ENCODE data around the gene RNF123.

RNF123 gene

DNA sequence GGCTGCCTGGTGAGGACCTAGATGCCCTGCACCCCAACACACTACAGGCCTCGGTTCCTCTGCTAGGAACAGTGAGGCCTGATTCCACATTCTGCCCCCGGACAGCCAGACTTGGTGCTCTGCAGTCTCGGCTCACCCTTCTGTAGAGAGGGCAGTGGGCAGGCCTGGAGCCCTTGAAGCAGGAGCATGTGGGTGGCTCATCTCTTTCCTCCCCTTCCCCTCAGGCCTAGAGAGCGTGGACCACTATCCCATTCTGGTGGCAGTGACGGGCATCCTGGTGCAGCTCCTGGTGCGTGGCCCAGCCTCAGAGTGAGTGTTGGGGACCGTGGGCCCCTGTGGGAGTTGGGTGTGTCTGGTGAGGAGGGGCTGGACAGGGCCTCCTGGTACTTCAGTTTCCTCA is 26.8 kb downstream of the RNF123 start:
- no peak for TF ChIP-seq EGR1 (IDR thresholded peaks at IDR 0.05)

DNA sequence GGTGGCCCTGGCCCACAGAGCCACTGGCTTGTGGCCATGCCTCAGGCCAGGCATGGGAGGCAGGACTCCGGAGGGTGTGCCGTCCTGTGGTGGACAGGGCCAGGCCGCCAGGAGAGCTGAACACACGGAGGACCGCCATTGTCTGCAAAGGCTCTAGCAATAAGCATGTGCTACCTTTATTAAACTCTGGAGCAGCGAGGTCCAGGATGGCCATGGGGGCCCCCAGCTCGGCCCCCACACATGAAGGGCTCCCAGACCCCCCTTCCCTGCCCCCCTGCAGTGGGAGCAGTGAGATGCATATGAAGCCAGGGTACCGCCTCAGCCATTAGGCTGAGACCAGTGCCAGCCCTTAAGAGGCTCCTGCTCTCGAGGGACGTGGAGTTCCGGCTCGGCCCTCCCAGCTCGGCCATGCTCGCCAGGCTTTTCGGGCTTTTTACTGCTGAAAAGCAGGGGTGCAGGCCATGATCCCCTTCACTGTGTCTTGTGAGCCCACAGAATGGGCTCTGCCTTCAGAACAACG is 27.4 kb downstream of the RNF123 start:
- TF ChIP-seq NFIC (IDR thresholded peaks at IDR 0.05) (no peak), EGR1 (IDR thresholded peaks at IDR 0.05) (no peak), CREB1 (IDR thresholded peaks at IDR 0.05; ENCODE audit: low read depth) (no peak), EP300 (IDR thresholded peaks at IDR 0.05; ENCODE audit: borderline replicate concordance) (no peak), CEBPB (IDR thresholded peaks at IDR 0.05) (no peak), RAD21 (IDR thresholded peaks at IDR 0.05; ENCODE audit: low read depth) (no peak), YY1 (IDR thresholded peaks at IDR 0.05; ENCODE audit: low read depth) (no peak), TCF12 (IDR thresholded peaks at IDR 0.05; ENCODE audit: low read depth) (no peak), TEAD4 (IDR thresholded peaks at IDR 0.05) (no peak), TAF1 (IDR thresholded peaks at IDR 0.05; ENCODE audit: low read depth) (no peak), FOXM1 (IDR thresholded peaks at IDR 0.05; ENCODE audit: borderline replicate concordance, low read depth) (no peak), ZBTB7A (IDR thresholded peaks at IDR 0.05; ENCODE audit: low read depth) (no peak)
- TF ChIP-seq, protein P1, sequence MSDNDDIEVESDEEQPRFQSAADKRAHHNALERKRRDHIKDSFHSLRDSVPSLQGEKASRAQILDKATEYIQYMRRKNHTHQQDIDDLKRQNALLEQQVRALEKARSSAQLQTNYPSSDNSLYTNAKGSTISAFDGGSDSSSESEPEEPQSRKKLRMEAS (IDR thresholded peaks at IDR 0.05) = no peak
- TF ChIP-seq, protein P2, sequence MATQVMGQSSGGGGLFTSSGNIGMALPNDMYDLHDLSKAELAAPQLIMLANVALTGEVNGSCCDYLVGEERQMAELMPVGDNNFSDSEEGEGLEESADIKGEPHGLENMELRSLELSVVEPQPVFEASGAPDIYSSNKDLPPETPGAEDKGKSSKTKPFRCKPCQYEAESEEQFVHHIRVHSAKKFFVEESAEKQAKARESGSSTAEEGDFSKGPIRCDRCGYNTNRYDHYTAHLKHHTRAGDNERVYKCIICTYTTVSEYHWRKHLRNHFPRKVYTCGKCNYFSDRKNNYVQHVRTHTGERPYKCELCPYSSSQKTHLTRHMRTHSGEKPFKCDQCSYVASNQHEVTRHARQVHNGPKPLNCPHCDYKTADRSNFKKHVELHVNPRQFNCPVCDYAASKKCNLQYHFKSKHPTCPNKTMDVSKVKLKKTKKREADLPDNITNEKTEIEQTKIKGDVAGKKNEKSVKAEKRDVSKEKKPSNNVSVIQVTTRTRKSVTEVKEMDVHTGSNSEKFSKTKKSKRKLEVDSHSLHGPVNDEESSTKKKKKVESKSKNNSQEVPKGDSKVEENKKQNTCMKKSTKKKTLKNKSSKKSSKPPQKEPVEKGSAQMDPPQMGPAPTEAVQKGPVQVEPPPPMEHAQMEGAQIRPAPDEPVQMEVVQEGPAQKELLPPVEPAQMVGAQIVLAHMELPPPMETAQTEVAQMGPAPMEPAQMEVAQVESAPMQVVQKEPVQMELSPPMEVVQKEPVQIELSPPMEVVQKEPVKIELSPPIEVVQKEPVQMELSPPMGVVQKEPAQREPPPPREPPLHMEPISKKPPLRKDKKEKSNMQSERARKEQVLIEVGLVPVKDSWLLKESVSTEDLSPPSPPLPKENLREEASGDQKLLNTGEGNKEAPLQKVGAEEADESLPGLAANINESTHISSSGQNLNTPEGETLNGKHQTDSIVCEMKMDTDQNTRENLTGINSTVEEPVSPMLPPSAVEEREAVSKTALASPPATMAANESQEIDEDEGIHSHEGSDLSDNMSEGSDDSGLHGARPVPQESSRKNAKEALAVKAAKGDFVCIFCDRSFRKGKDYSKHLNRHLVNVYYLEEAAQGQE (IDR thresholded peaks at IDR 0.05; ENCODE audit: low read depth) = no peak
- TF ChIP-seq, protein P3, sequence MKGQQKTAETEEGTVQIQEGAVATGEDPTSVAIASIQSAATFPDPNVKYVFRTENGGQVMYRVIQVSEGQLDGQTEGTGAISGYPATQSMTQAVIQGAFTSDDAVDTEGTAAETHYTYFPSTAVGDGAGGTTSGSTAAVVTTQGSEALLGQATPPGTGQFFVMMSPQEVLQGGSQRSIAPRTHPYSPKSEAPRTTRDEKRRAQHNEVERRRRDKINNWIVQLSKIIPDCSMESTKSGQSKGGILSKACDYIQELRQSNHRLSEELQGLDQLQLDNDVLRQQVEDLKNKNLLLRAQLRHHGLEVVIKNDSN (IDR thresholded peaks at IDR 0.05) = no peak

DNA sequence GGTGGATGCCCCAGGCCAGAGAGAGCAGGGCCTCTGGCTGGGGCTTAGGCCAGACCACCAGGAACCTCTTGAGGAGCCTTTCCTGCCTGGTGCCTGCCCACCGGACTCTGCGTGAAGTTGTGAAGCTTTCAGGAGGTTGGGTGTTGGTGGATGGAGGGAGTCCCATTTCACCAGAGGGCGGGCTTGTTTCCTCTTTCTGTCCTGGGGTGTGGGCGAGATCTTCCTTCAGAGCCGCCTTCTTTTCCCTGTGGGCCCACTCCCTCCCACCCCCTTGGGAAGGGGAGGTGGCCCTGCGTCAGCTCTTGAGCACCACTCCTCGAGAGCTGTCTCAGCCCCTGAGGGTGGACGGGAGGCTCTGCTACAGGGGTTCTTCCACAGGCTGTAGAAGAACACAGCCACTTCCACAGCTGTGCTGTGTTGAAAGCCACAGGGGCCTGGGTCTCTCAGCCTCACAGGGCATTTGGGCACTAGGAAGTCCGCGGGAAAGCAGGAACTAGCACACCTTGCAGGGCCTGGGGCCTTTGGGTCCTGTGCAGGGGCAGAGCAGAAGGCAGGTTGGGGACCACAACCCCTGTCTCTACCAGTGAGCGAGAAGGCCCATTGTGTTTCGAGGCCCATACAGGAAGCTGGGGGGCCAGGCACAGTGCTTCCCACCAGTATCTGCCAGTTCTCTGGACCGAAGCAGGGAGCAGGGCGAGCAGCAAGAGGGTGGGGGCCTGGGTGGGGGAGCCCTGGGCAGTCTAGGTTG is 28.0 kb downstream of the RNF123 start:
- TF ChIP-seq NFIC (IDR thresholded peaks at IDR 0.05) = no peak
- no peak for TF ChIP-seq FOXM1 (IDR thresholded peaks at IDR 0.05; ENCODE audit: borderline replicate concordance, low read depth)
- no peak for TF ChIP-seq YY1 (IDR thresholded peaks at IDR 0.05; ENCODE audit: low read depth)
- TF ChIP-seq, protein P1 (IDR thresholded peaks at IDR 0.05) = no peak
- no peak for TF ChIP-seq TCF12 (IDR thresholded peaks at IDR 0.05; ENCODE audit: low read depth)
- TF ChIP-seq TEAD4 (IDR thresholded peaks at IDR 0.05) = no peak
- TF ChIP-seq, protein P3 (IDR thresholded peaks at IDR 0.05) = no peak
- TF ChIP-seq, protein P2 (IDR thresholded peaks at IDR 0.05; ENCODE audit: low read depth) = no peak
- no peak for TF ChIP-seq EGR1 (IDR thresholded peaks at IDR 0.05)
- no peak for TF ChIP-seq CEBPB (IDR thresholded peaks at IDR 0.05)
- TF ChIP-seq CREB1 (IDR thresholded peaks at IDR 0.05; ENCODE audit: low read depth) = no peak
- TF ChIP-seq EP300 (IDR thresholded peaks at IDR 0.05; ENCODE audit: borderline replicate concordance) = no peak
- TF ChIP-seq RAD21 (IDR thresholded peaks at IDR 0.05; ENCODE audit: low read depth) = no peak
- TF ChIP-seq TAF1 (IDR thresholded peaks at IDR 0.05; ENCODE audit: low read depth) = no peak
- no peak for TF ChIP-seq ZBTB7A (IDR thresholded peaks at IDR 0.05; ENCODE audit: low read depth)

DNA sequence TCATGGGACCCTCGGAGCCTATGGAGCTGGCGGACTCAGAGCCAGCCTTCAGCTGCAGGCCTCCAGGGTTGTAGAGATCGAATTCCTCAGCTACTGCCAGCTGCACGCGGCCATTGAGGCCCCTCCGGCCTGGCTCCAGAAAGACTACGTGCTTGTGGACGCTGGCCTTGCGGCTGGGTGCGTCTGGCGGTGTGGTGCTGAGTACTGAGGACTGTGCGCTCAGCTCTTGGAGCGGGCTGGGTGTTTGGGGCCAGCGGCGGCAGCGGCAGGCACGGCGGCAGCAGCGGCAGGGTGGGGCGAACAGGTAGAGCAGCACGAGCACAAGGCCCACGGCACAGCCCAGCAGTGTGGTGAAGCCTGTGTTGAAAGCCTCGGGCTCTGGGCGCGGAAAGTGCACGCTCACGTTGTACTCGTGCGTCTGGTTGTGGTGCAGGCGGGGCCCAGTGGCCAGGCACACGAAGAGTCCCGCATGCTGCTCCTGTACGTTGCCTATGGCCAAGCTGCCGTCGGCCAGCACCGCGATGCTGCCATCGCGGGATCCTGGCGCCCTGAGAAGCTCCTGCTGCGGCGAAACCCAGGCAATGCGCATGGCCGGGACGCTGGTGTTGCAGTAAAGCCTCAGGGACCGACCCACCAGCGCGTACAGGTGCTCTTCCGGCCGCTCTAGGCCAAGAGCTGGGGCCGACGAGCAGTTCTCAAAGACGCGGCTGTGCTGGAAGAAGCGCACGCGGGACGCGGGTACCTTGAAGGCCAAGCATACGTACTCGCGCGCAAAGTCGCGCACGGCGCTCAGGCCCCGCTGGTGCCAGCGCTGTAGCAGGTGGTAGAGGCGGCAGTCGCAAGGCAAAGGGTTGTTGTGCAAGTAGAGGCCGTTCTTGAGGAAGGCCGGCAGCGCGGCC is 28.9 kb downstream of the RNF123 start:
- TF ChIP-seq CREB1 (IDR thresholded peaks at IDR 0.05; ENCODE audit: low read depth) = no peak
- no peak for TF ChIP-seq ZBTB7A (IDR thresholded peaks at IDR 0.05; ENCODE audit: low read depth)
- no peak for TF ChIP-seq TCF12 (IDR thresholded peaks at IDR 0.05; ENCODE audit: low read depth)
- no peak for TF ChIP-seq NFIC (IDR thresholded peaks at IDR 0.05)
- TF ChIP-seq FOXM1 (IDR thresholded peaks at IDR 0.05; ENCODE audit: borderline replicate concordance, low read depth) = no peak
- TF ChIP-seq RAD21 (IDR thresholded peaks at IDR 0.05; ENCODE audit: low read depth) = no peak
- TF ChIP-seq CEBPB (IDR thresholded peaks at IDR 0.05) = no peak
- TF ChIP-seq, protein P1 (IDR thresholded peaks at IDR 0.05) = no peak
- TF ChIP-seq, protein P3 (IDR thresholded peaks at IDR 0.05) = no peak
- no peak for TF ChIP-seq TEAD4 (IDR thresholded peaks at IDR 0.05)
- TF ChIP-seq TAF1 (IDR thresholded peaks at IDR 0.05; ENCODE audit: low read depth) = no peak

Data from Ishikawa (cell line).